ENCODE results near the gene MATCAP1. TPM values are rescaled to one million over a fixed set of nuclear protein-coding genes. Genes with fewer than 3 reads are reported as not detected.

MATCAP1 gene
- total RNA-seq, 4 donors from 2014 or later, result 6.7 to 37.4 (median 19.2) TPM

GRCh38 chr16:67157106-67157748 is 26.5 kb downstream of the MATCAP1 start:
- TF ChIP-seq CTCF (IDR thresholded peaks at IDR 0.05), result no peak
- TF ChIP-seq POLR2A (IDR thresholded peaks at IDR 0.05), result no peak
- no peak for TF ChIP-seq EP300 (IDR thresholded peaks at IDR 0.05)
- TF ChIP-seq POLR2AphosphoS5 (IDR thresholded peaks at IDR 0.05), result no peak
- WGBS, 2 donors (ENCODE audit: low coverage in 1 of 2), result 50 to 51% methylated on average over 5 to 6 of the region's 7 CpGs
- H3K27ac ChIP-seq, result no peak overlapping the region
- no peaks in the 10 kb centered on the region for H3K36me3 ChIP-seq
- H3K27me3 ChIP-seq, result peaks cover 2% of the 10 kb centered on the region
- no peak overlapping the region for H3K4me3 ChIP-seq
- no peaks in the 10 kb centered on the region for H3K9me3 ChIP-seq
- peaks cover 0 to 55% (median 22%) of the 10 kb centered on the region in 3 donors for H3K4me1 ChIP-seq
- ATAC-seq, result no peak

DNA sequence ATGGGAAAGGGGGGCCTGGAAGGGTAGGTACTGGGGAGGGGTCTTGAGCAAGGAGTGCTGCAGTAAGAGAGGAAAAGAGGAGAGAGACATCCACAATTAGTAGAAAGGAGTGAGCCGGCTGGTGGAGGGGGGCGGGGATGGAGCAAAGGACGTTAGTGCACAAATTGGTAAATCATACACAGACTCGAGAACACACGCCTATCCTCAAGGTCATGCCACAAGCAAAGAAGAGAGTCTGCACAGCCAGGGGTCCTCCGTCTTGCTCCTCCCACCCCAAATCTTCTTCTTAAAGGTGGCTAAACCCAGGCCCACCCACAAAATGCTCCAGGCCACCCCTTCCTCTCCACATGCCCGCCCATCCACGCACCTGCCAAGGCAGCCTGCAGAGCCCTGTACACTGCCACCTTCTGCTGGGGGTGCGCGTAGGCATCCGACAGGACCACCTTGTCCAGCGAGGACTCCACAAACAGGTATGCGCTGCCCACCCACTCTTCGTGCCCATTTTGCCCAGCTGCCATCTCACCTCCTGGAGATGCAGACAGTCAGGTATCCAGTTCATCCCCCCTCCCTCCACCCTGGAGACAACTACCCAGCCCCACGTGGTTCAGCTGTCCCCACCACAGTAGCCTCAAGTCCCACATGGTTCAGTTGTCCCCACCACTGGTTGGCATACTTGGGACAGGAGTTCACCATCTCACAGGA is 27.5 kb downstream of the MATCAP1 start:
- Histone ChIP-seq H3K27me3 (no peaks in the 10 kb centered on the region), H3K9me3 (no peaks in the 10 kb centered on the region), H3K4me1 (peaks cover 0 to 51% (median 19%) of the 10 kb centered on the region in 3 donors), H3K36me3 (no peaks in the 10 kb centered on the region), H3K4me3 (no peak overlapping the region), H3K27ac (no peak overlapping the region)
- WGBS, 2 donors (ENCODE audit: low coverage in 1 of 2), result 50 to 72% methylated on average over 4 of the region's 15 CpGs
- ATAC-seq, result no peak
- TF ChIP-seq EP300 (IDR thresholded peaks at IDR 0.05) (no peak), POLR2AphosphoS5 (IDR thresholded peaks at IDR 0.05) (no peak), CTCF (IDR thresholded peaks at IDR 0.05) (no peak), POLR2A (IDR thresholded peaks at IDR 0.05) (no peak)

DNA sequence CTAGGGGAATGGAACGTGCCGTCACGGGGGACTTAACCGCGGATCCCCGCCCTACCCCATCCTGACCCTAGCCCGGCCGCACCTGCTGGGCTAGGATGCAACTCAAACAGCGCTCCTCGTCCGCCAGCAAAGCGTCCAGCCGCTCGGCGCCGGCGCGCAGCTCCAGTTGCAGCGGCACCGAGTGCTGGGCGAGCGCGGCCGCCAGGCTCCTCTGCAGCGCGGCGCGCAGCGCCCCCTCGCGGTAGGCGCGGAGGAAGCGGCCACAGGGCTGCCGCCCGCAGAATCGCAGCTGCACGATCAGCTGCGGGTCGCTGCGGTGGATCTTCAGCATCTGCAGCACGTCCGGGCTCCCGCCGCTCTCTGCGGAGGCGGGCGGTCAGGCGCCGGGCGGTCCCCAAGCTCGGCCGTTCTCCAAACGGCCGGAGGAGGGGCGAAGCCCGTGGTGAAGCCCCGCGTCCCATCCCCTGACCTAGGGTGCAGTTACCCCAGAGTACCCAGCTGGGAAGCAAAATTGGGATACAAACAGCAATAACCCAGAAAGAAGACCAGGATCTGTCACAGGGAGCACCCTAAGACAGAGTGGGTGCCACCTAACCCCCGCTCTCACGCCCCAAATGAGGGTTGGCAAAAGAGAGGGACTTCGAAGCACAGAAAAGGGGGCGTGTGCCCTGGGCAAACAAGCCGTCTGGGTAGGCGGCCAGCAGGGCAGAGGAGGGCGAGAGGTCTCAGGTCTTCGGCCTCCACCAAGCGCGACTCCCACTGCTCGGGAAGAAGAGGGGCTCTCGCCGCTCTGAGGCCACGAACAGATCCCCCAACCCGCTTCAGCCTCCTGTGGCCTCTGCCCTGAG is 28.2 kb downstream of the MATCAP1 start:
- no peaks in the 10 kb centered on the region for H3K9me3 ChIP-seq
- no peak overlapping the region for H3K27ac ChIP-seq
- peak; percentile 54 for ATAC-seq
- TF ChIP-seq POLR2AphosphoS5 (IDR thresholded peaks at IDR 0.05), result no peak
- peak in 3 of 4 experiments; percentile 99 for TF ChIP-seq CTCF (IDR thresholded peaks at IDR 0.05)
- peak overlapping the region in 1 of 2 donors; percentile 28 for H3K4me3 ChIP-seq
- H3K4me1 ChIP-seq, result peaks cover 0 to 51% (median 18%) of the 10 kb centered on the region in 3 donors
- 2 to 11% methylated on average over 9 to 13 of the region's 74 CpGs for WGBS, 2 donors (ENCODE audit: low coverage in 1 of 2)
- no peaks in the 10 kb centered on the region for H3K27me3 ChIP-seq
- H3K36me3 ChIP-seq, result no peaks in the 10 kb centered on the region

DNA sequence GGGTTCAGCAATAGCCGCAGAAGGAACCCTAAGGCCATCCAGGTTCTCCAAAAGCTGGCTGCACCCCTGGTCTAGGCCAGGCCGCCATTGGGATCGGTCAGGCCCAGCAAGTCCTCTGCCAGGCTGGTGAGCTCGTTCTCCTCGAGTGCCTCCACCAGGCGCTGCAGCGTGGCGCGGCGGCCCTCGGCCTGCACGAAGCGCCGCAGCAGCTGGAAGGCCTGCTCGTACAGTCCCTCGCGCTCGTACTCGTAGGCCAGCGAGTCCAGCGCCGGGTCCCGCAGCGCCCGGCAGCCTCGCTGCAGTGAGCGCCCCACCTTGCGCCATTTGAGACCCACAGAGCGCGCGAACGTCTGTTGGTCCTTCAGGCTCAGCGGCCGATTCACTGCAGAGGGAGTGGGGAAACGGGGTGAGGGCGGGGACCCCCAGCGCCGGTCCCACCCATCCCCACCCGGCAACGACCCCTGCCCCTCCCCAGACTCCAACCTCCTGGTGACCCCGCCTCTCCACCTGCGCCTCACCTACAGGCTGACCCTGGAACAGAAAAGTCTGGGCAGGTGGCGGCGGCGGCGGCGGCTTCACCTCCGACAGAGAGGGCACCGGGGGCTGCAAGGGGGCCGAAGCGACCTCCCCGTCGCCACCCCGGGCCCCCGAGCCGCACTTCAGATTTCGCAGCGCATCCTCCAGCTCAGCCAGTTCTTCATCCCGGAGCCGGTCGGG is 29.0 kb downstream of the MATCAP1 start:
- Histone ChIP-seq H3K4me3 (peak overlapping the region in 1 of 2 donors; percentile 28), H3K27ac (no peak overlapping the region), H3K4me1 (peaks cover 0 to 52% (median 22%) of the 10 kb centered on the region in 3 donors), H3K9me3 (no peaks in the 10 kb centered on the region), H3K36me3 (no peaks in the 10 kb centered on the region), H3K27me3 (no peaks in the 10 kb centered on the region)
- ATAC-seq, result no peak
- no peak for TF ChIP-seq POLR2AphosphoS5 (IDR thresholded peaks at IDR 0.05)
- TF ChIP-seq POLR2A (IDR thresholded peaks at IDR 0.05), result no peak
- no peak for TF ChIP-seq CTCF (IDR thresholded peaks at IDR 0.05)
- TF ChIP-seq EP300 (IDR thresholded peaks at IDR 0.05), result no peak
- 4 to 27% methylated on average over 3 to 11 of the region's 61 CpGs for WGBS, 2 donors (ENCODE audit: low coverage in 1 of 2)
